HepG2 (cell line): ENCODE data around the gene CDK13. TPM values are rescaled to one million over a fixed set of nuclear protein-coding genes. Genes with fewer than 3 reads are reported as not detected.

Source experiments
- ELF3 ChIP-seq: IDR thresholded peaks from 2 replicates; pipeline ENCODE4 v1.6.1; 2016; ENCODE audit warnings: missing genetic modification reagents, missing compliant biosample characterization
- HNRNPUL1 ChIP-seq: fragments of 200-400 bp; formaldehyde crosslinking; IDR thresholded peaks from 2 replicates; pipeline ENCODE4 v1.6.1; 2017; ENCODE audit warnings: low read depth, mild to moderate bottlenecking, low read length, moderate library complexity
- KDM1A ChIP-seq: IDR thresholded peaks from 2 replicates; pipeline ENCODE4 v1.6.1; 2016; ENCODE audit warnings: missing compliant biosample characterization
- KDM5B ChIP-seq: sonication (generic); formaldehyde crosslinking; IDR thresholded peaks from 2 replicates; pipeline ENCODE4 v1.4.0; 2020; ENCODE audit warnings: missing genetic modification reagents, mild to moderate bottlenecking, borderline replicate concordance
- NR2F6 ChIP-seq, 2 experiments: IDR thresholded peaks; 2 replicates each; pipeline ENCODE4 v1.6.1; 2016; ENCODE audit warnings: antibody characterized with exemption in 1 of 2, mild to moderate bottlenecking in 1 of 2
- PCBP2 ChIP-seq: fragments of 200-400 bp; formaldehyde crosslinking; optimal IDR thresholded peaks from 2 replicates; pipeline ENCODE3; 2018; ENCODE audit warnings: low read length, low read depth; ENCODE audit not compliant: poor library complexity, severe bottlenecking
- RARA ChIP-seq: IDR thresholded peaks from 2 replicates; pipeline ENCODE4 v1.6.1; 2016; ENCODE audit warnings: missing genetic modification reagents, missing compliant biosample characterization
- RBAK ChIP-seq: sonication (generic); formaldehyde crosslinking; IDR thresholded peaks from 2 replicates; pipeline ENCODE4 v1.5.1; 2020; ENCODE audit warnings: mild to moderate bottlenecking, missing genetic modification reagents
- RXRA ChIP-seq: sonication (generic); formaldehyde crosslinking; IDR thresholded peaks from 2 replicates; pipeline ENCODE4 v1.5.1; 2020; ENCODE audit warnings: missing genetic modification reagents
- SIN3B ChIP-seq: fragments of 150-350 bp; IDR thresholded peaks from 2 replicates; pipeline ENCODE4 v1.6.1; 2014; ENCODE audit warnings: low read length
- SMAD1 ChIP-seq: sonication (generic); formaldehyde crosslinking; IDR thresholded peaks from 2 replicates; pipeline ENCODE4 v1.4.0; 2020; ENCODE audit warnings: missing genetic modification reagents, low read depth, mild to moderate bottlenecking, borderline replicate concordance
- SMYD3 ChIP-seq: sonication (generic); formaldehyde crosslinking; IDR thresholded peaks from 2 replicates; pipeline ENCODE4 v1.8.1; 2023; ENCODE audit warnings: mild to moderate bottlenecking, missing genetic modification reagents
- U2AF2 ChIP-seq: fragments of 200-400 bp; formaldehyde crosslinking; IDR thresholded peaks from 2 replicates; pipeline ENCODE4 v1.6.1; 2017; ENCODE audit warnings: low read depth, mild to moderate bottlenecking, low read length
- YEATS2 ChIP-seq: sonication (generic); formaldehyde crosslinking; IDR thresholded peaks from 2 replicates; pipeline ENCODE4 v1.4.0; 2020; ENCODE audit warnings: missing genetic modification reagents, borderline replicate concordance
- ZKSCAN1 ChIP-seq: fragments of 150-350 bp; IDR thresholded peaks from 2 replicates; pipeline ENCODE4 v1.6.1; 2014; ENCODE audit warnings: low read length
- ZKSCAN5 ChIP-seq: sonication (generic); formaldehyde crosslinking; IDR thresholded peaks from 2 replicates; pipeline ENCODE4 v1.5.1; 2020; ENCODE audit warnings: mild to moderate bottlenecking, missing genetic modification reagents
- ZMYM4 ChIP-seq: sonication (generic); formaldehyde crosslinking; IDR thresholded peaks from 2 replicates; pipeline ENCODE4 v1.8.1; 2023; ENCODE audit warnings: mild to moderate bottlenecking, missing genetic modification reagents
- ZNF260 ChIP-seq: sonication (generic); formaldehyde crosslinking; IDR thresholded peaks from 2 replicates; pipeline ENCODE4 v1.4.0; 2020; ENCODE audit warnings: missing genetic modification reagents, low read depth, mild to moderate bottlenecking, borderline replicate concordance
- ZNF484 ChIP-seq: sonication (generic); formaldehyde crosslinking; IDR thresholded peaks from 2 replicates; pipeline ENCODE4 v1.5.1; 2020; ENCODE audit warnings: mild to moderate bottlenecking, low read depth, missing genetic modification reagents, borderline replicate concordance
- ZNF547 ChIP-seq: sonication (generic); formaldehyde crosslinking; IDR thresholded peaks from 2 replicates; pipeline ENCODE4 v1.5.1; 2020; ENCODE audit warnings: mild to moderate bottlenecking, missing genetic modification reagents
- ZNF550 ChIP-seq: sonication (generic); formaldehyde crosslinking; IDR thresholded peaks from 2 replicates; pipeline ENCODE4 v1.4.0; 2020; ENCODE audit warnings: mild to moderate bottlenecking, missing genetic modification reagents, borderline replicate concordance
- ZNF83 ChIP-seq: sonication (generic); formaldehyde crosslinking; IDR thresholded peaks from 2 replicates; pipeline ENCODE4 v1.4.0; 2020; ENCODE audit warnings: missing genetic modification reagents, mild to moderate bottlenecking, borderline replicate concordance
- polyA plus RNA-seq, 8 experiments: library from polyadenylated mRNA; depleted of rRNA in 3 of 8; stranded (reverse) in 7 of 8; unstranded in 1 of 8; fragments of >200 nt; fragmentation: Illumina TruSeq in 4 of 8; extraction: Trizol in 4 of 8; gene quantifications; 2 replicates each; pipeline versions ENCODE4 v1.2.1 to v1.2.3, GENCODE V29; 2011 to 2016; ENCODE audit warnings: low read depth in 4 of 8, missing spikeins in 1 of 8, mixed read lengths in 1 of 8; ENCODE audit not compliant: insufficient read depth in 1 of 8
- total RNA-seq, 5 experiments: library from RNA; depleted of rRNA; stranded (reverse); fragments of >200 nt; fragmentation: Illumina TruSeq; extraction: Trizol; gene quantifications; 2 replicates each; pipeline ENCODE4 v1.2.3, GENCODE V29; 2016; ENCODE audit warnings: low read depth in 1 of 5
- TF ChIP-seq, protein P1 (sequence below): sonication (generic); formaldehyde crosslinking; conservative IDR thresholded peaks from 2 replicates; pipeline ENCODE4 v1.4.0; 2020; ENCODE audit warnings: mild to moderate bottlenecking, missing genetic modification reagents, moderate library complexity
- TF ChIP-seq, protein P2 (sequence below): sonication (generic); formaldehyde crosslinking; IDR thresholded peaks from 2 replicates; pipeline ENCODE4 v1.5.1; 2020; ENCODE audit warnings: mild to moderate bottlenecking, missing genetic modification reagents, borderline replicate concordance
- TF ChIP-seq, protein P3 (sequence below): sonication (generic); formaldehyde crosslinking; conservative IDR thresholded peaks from 2 replicates; pipeline ENCODE4 v1.5.0; 2020; ENCODE audit warnings: missing genetic modification reagents
- TF ChIP-seq, protein P4 (sequence below): sonication (generic); IDR thresholded peaks from 2 replicates; pipeline ENCODE4 v1.6.1; 2016; ENCODE audit warnings: low read depth, borderline replicate concordance

CDK13 gene
- total and polyA plus RNA-seq, 2 of the 13 experiments (the other 11 are each of a cell fraction or from before 2014, with no cell fraction given), result 21.0 to 40.9 TPM

GRCh38 chr7:39919646-39920045, 30.4 kb upstream of the CDK13 start (continued):
- TF ChIP-seq, protein P1, sequence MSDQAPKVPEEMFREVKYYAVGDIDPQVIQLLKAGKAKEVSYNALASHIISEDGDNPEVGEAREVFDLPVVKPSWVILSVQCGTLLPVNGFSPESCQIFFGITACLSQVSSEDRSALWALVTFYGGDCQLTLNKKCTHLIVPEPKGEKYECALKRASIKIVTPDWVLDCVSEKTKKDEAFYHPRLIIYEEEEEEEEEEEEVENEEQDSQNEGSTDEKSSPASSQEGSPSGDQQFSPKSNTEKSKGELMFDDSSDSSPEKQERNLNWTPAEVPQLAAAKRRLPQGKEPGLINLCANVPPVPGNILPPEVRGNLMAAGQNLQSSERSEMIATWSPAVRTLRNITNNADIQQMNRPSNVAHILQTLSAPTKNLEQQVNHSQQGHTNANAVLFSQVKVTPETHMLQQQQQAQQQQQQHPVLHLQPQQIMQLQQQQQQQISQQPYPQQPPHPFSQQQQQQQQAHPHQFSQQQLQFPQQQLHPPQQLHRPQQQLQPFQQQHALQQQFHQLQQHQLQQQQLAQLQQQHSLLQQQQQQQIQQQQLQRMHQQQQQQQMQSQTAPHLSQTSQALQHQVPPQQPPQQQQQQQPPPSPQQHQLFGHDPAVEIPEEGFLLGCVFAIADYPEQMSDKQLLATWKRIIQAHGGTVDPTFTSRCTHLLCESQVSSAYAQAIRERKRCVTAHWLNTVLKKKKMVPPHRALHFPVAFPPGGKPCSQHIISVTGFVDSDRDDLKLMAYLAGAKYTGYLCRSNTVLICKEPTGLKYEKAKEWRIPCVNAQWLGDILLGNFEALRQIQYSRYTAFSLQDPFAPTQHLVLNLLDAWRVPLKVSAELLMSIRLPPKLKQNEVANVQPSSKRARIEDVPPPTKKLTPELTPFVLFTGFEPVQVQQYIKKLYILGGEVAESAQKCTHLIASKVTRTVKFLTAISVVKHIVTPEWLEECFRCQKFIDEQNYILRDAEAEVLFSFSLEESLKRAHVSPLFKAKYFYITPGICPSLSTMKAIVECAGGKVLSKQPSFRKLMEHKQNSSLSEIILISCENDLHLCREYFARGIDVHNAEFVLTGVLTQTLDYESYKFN (CRISPR knock-in tag), result no peak; the same call in 1 of the 2 replicates
- TF ChIP-seq RXRA (CRISPR knock-in tag) (no peak; the same call in 1 of the 2 replicates), ZKSCAN5 (no peak), RBAK (CRISPR knock-in tag) (no peak), ZMYM4 (no peak), ZNF260 (CRISPR knock-in tag) (no peak), HNRNPUL1 (no peak), ZNF547 (CRISPR knock-in tag) (no peak), ELF3 (CRISPR knock-in tag) (no peak), SMAD1 (CRISPR knock-in tag) (no peak), NR2F6 (IDR thresholded peaks at IDR 0.05) (0 out of 2 replicates have a peak, but pooled peaks have one; percentile 25), NR2F6 (CRISPR knock-in tag; IDR thresholded peaks at IDR 0.05) (0 out of 2 replicates have a peak, but pooled peaks have one; percentile 30), ZNF484 (no peak), SMYD3 (CRISPR knock-in tag) (no peak), RARA (peak; percentile 87), PCBP2 (no peak), SIN3B (no peak), ZNF83 (CRISPR knock-in tag) (no peak), KDM5B (no peak), U2AF2 (no peak), ZKSCAN1 (no peak), ZNF550 (CRISPR knock-in tag) (no peak), YEATS2 (CRISPR knock-in tag) (no peak), KDM1A (CRISPR knock-in tag) (peak; percentile 90)
- TF ChIP-seq, protein P2, sequence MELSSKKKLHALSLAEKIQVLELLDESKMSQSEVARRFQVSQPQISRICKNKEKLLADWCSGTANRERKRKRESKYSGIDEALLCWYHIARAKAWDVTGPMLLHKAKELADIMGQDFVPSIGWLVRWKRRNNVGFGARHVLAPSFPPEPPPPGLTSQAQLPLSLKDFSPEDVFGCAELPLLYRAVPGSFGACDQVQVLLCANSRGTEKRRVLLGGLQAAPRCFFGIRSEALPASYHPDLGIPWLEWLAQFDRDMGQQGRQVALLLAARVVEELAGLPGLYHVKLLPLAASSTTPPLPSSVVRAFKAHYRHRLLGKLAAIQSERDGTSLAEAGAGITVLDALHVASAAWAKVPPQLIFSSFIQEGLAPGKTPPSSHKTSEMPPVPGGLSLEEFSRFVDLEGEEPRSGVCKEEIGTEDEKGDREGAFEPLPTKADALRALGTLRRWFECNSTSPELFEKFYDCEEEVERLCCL (CRISPR knock-in tag), result no peak
- TF ChIP-seq, protein P3, sequence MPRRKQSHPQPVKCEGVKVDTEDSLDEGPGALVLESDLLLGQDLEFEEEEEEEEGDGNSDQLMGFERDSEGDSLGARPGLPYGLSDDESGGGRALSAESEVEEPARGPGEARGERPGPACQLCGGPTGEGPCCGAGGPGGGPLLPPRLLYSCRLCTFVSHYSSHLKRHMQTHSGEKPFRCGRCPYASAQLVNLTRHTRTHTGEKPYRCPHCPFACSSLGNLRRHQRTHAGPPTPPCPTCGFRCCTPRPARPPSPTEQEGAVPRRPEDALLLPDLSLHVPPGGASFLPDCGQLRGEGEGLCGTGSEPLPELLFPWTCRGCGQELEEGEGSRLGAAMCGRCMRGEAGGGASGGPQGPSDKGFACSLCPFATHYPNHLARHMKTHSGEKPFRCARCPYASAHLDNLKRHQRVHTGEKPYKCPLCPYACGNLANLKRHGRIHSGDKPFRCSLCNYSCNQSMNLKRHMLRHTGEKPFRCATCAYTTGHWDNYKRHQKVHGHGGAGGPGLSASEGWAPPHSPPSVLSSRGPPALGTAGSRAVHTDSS (CRISPR knock-in tag), result no peak
- TF ChIP-seq, protein P4, sequence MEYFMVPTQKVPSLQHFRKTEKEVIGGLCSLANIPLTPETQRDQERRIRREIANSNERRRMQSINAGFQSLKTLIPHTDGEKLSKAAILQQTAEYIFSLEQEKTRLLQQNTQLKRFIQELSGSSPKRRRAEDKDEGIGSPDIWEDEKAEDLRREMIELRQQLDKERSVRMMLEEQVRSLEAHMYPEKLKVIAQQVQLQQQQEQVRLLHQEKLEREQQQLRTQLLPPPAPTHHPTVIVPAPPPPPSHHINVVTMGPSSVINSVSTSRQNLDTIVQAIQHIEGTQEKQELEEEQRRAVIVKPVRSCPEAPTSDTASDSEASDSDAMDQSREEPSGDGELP, result peak; percentile 76
